ENCODE measurements around the gene TMEM217.
"Not testable (repeated sequence)": the region's sequence is repeated elsewhere in the genome, so short reads cannot be mapped to it uniquely, and the experiment has no call there.

TMEM217 gene

DNA sequence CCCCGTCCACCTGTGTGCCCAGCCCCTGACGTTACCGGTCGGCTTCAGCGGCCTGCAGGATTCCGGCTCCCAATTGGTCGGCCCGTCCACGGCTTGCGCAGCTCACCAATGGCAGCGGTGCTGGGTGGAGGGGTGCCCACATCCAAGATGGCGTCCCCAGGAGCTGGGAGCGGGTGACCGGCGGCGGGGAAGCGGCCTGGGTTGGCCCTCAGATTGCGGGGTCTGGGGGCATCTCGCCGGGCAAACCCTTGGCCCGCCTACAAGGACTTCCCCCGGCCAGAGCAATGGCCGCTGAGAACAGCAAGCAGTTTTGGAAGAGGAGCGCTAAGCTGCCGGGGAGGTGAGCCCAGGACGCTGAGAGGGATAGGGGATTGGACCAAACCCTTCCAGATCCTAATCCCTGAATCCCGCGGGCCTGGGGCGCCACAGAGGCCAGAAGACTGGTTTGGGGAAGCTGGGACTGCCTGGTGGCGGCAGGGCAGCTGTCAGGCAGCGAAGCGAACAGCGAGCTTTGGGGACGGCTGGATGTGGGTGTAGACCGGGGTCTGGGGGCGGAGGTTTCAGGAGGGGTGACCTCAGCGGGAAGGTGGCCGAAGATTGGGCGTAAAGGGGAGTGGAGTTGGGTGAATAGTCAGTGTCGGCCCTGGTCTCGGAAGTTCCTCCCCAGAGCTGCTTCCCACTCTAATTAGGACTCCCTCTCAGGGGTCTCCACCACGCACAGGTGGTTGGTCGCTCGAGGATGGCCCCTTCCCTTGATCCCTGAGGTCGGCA, at the start of gene TMEM217, which contains the start of gene TBC1D22B:
Gene TMEM217 (minus strand): TSS at position 511 of the 771 bp plus-strand sequence. CDS start 39,114 bp downstream, outside the sequence.
Gene TBC1D22B (plus strand): TSS at position 139 of the 771 bp plus-strand sequence. CDS start 146 bp downstream, at position 285.
- DNase-seq (ENCODE audit: low read depth in 2 of 2), result peak; percentile 72 to 75

DNA sequence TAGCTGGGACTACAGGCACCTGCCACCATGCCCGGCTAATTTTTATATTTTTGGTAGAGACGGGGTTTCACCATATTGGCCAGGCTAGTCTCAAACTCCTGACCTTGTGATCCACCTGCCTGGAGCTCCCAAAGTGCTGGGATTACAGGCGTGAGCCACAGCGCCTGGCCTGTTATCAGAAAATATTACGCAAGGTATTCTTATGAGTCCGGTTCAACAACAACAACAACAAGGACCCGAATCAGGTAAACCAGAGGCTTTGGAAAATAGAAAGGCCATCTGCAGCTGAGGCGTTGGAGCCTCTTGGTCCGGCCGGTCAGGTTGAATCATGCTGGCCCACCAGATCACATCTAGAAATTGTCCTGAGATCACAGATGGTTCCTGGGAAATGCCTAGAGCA, 49.5 kb upstream of the TMEM217 start:
- DNase-seq (ENCODE audit: low read depth in 2 of 2), result not testable (repeated sequence)

DNA sequence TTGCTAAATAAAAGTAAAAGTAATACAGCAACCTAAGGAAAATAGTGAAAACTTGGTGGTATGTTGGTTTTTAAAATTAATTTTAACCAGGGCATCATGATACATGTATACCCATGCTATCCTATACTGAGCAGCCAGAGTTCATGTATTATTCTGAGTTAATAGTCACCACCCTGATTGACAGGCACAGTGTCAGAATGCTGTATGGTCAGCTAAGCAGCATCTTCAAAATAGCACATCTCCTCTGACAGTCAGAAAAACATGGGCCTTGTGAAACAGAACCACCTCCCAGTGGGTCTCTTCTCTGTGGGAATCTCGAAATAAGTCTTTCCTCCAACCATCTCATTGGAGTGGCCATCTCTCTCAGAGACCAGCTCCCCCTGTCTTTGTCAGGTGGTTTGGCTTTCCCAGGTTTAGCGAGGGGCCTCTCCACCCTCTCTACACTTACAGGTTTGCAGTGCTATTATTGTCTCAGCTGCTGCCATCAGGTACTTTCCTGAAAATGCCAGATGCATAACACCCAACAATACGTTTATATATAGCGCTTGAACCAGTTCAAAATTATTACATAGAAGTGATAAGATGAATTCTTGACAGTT, 48.8 kb upstream of the TMEM217 start:
- DNase-seq (ENCODE audit: low read depth in 2 of 2), result no peak

DNA sequence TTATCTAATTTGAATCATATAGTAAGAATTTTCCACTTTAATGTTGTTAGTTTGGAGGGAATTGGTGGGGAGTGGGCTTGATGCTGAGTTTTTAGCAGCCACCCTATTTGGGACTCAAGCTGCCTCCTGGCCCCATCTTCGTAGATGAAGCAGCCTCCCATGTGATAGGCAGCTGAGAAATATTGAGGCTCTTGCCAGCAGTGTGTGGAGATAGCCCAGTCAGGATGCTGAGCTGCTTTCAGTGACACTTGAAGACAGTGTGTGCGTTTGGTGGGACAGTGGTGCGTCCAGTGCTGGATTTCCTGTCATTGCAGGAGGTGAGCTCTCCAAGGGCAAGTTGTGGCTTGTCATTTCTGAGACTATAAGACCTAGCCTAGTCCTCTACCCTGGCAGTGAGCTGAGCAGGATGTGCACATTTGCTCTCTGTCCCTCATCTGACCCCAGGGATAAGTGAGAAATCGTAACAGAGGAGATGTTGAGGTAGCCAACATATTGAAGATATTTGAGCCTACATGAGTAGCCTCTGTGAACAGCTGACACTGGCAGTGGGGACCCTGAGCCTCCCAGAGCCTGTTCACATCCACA, 48.0 kb upstream of the TMEM217 start:
- DNase-seq (ENCODE audit: low read depth in 2 of 2), result no peak

DNA sequence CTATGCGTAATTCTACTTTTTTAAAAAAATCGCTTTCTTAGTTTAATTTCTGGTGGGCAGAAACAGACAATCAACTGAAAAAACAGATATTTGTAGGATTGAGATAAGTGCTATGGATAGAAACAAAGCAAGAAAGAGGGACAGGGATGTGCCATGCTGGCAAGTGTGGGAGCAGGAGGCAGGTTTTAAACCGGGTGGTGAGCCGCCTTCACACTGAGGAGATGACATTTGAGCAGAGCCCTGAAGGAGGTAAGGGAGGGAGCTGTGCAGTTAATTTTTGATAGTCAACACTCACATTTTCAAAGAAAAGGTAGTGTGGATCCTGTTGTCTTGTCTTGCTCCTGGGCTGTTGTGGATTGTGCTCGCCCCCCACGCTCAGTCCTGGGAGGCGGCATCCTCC, 46.8 kb upstream of the TMEM217 start:
- no peak for DNase-seq (ENCODE audit: low read depth in 2 of 2)

DNA sequence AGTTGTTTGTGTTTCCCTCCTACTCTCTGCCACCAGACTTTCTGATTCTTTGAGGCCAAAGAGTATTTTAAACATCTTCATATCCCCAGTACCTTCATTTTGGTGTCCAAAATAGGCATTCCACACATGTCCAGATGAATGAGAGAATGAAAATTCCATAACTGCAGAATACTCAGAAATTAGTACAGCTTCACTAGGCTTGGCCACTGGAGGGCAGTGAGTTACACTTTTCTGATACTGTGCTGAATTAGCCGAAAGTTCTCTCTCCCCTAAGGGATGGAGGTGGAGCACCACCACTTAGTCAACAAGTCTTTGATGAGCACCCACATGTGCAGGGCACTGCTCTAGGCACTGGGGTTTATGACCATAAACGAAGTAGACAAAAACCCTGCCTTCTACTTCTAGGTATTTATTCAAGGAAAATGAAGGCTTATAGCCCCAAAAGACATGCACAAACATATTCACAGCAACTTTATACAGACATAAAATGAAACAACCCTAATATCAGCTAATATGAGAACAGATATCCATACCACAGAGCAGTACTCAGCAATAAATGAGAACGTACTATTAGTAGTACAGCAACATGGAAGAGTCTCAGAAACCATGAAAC, 46.1 kb upstream of the TMEM217 start:
- DNase-seq (ENCODE audit: low read depth in 2 of 2), result no peak

DNA sequence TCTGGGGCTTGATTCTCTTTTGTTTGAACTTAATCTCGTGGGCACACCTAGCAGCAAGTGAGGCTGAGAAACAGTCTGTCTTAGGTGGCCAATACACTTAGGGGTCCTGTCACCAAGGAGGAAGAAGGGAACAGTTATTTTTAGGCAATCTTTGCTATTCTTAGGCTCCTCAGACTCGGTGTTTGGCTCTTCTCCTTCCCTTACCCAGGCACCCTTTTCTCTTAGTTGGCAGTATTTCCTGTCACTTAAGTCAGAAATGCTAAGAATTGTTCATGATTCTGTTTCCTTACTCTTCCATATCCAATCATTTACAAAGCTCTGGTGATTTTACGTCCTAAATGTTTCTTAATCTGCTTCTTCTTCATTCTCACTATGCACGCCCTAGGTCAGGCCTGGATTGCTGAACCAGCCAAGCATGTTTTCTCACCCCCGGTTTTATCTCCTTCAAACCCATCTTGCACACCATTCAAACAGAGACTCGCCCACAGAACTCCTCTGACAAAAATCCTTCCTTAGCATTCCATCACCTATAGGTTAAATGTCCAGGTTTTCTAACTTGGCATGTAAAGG, 45.2 kb upstream of the TMEM217 start:
- DNase-seq (ENCODE audit: low read depth in 2 of 2), result no peak

DNA sequence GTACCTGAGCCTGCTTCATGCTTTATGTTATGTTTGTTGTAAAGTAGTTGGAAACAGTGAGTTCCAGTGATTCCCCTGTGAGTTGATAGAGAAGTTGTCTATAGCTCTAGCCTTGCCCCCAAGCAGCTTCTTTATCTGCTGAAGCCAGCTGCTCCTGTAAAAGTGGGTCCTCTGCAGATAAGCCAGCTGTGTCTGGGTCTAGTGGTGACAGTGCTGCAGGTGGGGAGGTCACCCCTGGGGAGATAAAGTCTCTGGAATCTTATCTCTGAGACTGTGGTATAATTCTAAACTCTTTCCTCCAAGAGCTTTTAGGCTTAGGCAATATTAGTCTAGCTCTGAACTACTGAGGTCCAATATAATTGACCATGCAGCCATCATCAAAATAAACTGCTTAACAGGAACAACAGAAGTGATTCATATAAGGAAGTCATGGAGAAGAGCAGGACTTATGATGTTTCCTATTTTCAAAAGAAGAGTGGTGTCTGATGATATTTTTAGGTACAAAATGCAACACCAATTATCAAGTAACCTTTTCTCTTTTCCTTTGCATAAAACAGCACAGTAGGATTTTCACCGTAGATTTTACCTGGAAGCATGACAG, 44.2 kb upstream of the TMEM217 start:
- DNase-seq (ENCODE audit: low read depth in 2 of 2), result no peak

DNA sequence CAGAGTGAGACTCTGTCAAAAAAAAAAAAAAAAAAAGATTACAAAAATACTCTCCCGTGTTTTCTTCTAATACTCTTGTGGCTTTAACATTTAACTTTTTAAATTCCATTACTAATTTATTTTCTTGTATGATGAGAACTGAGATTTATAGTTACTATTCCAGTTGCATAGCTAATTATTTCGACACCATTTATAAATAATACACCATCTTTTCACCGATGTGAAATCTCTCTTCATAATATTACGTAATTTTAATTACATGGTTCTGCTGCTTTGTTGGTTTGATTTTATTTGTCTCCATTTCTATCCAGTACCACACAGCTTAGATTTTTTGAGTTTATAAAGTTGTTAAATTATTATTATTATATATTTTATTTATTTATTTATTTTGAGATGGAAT, 42.0 kb upstream of the TMEM217 start:
- no peak for DNase-seq (ENCODE audit: low read depth in 2 of 2)

DNA sequence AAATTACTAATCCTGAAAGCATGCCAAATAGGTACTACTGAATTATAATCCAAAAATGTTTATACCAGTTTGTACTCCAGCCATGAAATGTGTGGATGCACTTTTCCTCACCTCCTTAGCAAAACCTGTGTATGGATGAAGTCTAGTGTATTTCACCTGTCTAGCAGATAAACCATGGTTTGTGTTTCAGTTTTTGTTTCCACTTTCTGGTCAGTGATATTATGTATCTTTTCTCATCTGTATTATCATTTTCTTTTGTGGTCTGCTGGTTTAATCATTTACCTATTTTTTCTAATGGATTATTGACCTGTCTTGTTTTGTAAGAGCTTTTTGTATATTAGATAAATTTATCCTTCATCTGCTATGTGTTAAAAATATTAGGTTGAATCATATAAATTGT, 41.0 kb upstream of the TMEM217 start:
- DNase-seq (ENCODE audit: low read depth in 2 of 2), result no peak

DNA sequence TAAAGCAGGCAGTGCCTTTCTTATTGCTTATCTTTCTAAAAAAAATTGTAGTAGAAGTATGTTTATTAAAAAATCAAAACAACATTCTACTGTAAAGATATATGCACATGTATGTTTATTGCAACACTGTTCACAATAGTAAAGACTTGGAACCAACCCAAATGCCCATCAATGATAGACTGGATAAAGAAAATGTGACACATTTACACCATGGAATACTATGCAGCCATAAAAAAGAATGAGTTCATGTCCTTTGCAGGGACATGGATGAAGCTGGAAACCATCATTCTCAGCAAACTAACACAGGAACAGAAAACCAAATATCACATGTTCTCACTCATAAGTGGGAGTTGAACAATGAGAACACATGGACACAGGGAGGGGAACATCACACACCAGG, 39.7 kb upstream of the TMEM217 start:
- not testable (repeated sequence) for DNase-seq (ENCODE audit: low read depth in 2 of 2)

DNA sequence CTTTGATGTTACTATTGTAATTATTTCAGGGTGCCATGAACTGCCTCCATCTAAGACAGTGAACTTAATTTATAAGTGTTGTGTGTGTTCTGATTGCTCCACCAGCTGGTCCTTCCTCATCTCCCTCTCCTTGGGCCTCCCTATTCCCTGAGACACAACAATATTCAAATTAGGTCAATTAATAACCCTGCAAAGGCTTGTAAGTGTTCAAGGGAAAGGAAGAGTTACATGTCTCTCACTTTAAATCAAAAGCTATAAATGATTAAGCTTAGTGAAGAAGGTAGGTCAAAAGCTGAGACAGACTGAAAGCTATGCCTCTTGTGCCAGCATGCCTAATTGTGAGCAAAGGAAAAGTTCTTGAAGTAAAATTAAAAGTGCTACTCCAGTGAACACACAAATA, 35.5 kb upstream of the TMEM217 start:
- no peak for DNase-seq (ENCODE audit: low read depth in 2 of 2)

DNA sequence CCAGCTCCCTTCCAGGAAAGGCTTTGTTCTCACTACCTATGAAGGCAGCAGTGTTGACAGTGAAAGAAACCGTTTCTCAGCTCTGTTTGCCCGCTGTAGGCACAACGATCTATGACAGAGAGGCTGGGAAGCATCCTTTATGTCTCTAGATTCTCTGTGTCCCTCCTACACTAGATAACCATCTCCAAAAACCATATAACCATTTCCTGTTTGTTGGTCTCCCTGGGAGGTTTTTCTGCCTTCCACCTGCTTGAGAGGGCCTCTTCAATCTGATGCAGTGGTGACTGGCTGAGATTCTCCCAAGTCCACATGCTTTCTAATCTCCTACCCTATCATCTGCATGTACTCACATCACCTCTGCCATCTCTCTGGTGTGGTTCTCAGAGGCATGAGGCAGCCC, 32.0 kb upstream of the TMEM217 start:
- DNase-seq (ENCODE audit: low read depth in 2 of 2), result no peak

DNA sequence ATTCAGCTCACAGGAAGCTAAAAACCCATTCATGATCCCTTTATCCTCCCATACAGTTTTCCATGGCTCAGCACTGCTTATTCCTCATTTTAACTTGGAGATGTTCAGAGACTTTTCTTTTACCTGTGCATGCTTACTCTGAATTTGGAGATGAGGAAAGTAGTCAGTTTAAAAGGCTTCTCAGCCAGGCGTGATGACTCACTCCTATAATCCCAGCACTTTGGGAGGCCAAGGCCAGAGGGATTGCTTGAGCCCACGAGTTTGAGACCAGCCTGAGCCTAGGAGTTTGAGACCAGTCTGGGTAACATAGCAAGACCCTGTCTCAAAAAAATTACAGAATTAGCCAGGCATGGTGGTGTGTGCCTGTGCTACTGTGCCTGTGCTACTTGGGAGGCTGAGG, 30.3 kb upstream of the TMEM217 start:
- DNase-seq (ENCODE audit: low read depth in 2 of 2), result no peak

DNA sequence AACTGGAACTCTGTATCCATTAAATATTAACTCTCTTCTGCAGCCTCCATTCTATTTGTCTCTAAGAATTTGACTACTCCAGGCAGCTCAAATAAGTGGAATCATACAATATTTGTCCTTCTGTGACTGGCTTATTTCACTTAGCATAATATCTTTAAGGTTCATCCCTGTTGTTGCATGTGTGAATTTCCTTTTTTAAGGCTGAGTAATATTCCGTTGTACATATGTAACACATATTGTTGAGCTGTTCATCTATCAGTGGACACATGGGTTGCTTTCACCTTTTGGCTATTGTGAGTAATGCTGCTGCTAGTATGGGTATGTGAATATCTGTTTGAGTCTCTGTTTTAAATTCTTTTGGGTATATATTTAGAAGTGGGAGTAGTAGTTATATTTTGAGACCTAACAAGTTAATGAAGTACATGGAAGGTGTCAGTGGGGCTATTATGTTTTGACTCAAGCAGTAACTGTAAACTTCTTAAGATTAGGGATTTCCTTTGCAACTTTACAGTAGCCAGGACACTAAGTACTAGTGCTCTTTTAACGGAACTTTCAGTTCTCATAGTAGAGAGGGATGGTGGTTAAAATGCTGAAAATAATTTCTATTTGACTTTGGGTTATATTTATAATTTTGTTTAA, 29.7 kb upstream of the TMEM217 start:
- no peak for DNase-seq (ENCODE audit: low read depth in 2 of 2)

DNA sequence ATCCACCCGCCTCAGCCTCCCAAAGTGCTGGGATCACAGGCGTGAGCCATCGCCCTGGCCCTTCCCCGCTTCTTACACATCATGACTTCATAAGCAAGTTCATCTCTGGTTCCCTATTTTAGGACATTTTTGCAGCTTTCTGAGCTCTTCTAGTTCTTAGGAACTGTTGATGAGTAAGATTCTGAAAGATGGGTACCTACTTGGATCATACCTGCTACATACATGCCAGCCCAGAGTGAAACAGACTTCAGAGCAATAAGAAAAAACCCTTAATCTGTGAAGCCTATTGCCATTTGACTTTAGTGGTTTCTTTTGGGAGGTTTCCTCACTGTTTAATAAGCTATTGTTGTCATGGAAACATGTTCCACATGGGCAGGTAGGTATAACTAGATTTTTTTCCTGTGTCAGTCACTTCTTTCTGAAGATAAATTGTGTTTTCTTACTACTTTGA, 27.9 kb upstream of the TMEM217 start:
- DNase-seq (ENCODE audit: low read depth in 2 of 2), result no peak

DNA sequence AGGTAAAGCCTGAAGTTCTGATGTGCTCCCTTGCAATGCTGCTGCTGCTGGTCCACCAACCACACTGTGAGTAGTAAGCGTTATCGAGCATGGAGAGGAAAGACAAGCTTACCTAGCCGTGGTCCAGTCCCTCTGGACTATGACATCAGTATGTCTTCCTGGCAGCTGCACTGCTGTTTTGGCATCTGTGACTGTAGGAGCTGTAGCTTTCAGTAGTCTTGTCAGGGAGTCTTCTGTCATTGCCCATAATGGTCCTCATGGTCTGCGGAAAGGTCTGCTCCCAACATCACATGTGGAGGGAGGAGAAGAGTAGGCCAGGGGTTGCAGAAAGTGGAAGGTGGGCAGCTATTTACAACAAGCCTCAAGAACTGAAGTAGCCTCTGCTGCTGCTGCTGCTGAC, 26.8 kb upstream of the TMEM217 start:
- no peak for DNase-seq (ENCODE audit: low read depth in 2 of 2)

DNA sequence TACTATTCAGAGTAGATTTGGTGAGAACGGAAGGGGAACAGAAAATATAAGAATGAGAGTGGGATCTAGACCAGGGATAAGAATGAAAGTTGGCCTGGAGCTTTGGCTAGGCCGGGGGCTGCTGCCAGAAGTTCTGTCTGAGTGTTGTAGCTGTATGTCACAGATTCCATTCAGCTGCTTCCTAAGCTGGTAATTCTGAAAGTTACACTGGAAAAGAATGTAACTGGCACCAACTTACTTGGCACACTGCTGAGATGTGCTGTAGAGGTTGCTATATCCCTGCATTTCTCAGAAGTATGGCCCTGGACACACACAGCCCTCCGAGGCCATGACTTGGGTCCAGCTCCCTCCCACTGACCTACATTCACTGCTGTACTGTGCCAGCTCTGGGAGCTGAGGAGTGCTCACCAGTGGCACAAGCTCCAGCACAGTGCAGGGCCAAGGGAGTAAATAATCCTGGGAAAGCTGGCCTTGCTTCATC, 25.8 kb upstream of the TMEM217 start:
- no peak for DNase-seq (ENCODE audit: low read depth in 2 of 2)

DNA sequence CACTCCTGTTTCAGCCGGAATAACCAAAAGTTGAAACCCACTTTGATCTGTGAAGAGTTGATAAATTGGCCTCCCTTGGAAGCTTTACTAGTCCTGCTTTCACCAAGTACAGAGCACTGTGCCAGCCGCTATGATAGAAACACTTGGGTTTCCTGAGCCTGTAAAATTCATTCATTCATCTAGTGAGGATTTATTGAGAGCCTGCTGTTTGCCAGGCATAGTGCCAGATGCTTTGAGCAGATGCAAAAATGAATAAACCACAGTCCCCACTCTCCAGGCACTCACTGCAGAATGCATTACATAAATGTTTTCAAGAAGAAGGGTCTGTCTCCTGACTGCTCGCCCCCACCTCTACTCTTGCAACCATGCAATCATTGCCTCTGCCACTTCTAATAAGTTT, 25.3 kb upstream of the TMEM217 start:
- no peak for DNase-seq (ENCODE audit: low read depth in 2 of 2)

DNA sequence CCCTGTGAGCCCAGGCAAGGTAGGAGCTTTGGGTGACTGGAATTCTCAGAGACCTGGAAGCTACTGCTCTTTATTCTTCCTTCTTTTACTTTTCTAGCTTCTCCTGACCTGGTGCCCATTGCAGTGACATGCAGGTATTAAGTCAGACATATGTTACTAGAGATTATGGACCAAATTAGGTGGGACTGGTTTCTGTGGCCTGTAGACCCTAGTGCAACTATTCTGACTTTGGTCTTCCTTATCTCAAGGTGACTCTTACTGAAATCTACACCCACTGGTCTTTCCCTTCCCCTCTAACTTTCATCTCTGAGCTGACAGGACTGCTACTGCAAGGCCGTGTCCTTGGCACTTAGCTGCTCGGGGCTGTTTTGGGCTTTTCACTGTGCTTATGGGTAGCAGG, 24.4 kb upstream of the TMEM217 start:
- no peak for DNase-seq (ENCODE audit: low read depth in 2 of 2)

All from fibroblast of skin of left quadriceps (primary cell).